Calu3 (cell line): Measurements from ENCODE around the gene SMTNL2. TPM values are rescaled to one million over a fixed set of nuclear protein-coding genes. Genes with fewer than 3 reads are reported as not detected.
A peak's percentile ranks its signal among the peaks of the same experiment; 100 is the strongest.

ENCODE experiments used
- BruUV-seq: library from RNA; stranded (reverse); fragments of 400-500 nt; replicated peaks from 2 replicates; lab custom pipeline; 2021; lab: Mats Ljungman, UMichigan
- CTCF ChIA-PET: fragments of 300-600 bp; sonication (Branson Sonifier 250); formaldehyde crosslinking; loops from one replicate; lab custom pipeline; 2022; ENCODE audit warnings: antibody characterized with exemption; lab: Charles Lee
- DNase-seq: peaks from one replicate; pipeline ENCODE4 v3.0.0; 2022
- H3K27ac Mint-ChIP-seq: one replicate; pipeline ENCODE4 v1.8.0; 2022; ENCODE audit warnings: mixed read lengths; ENCODE audit not compliant: unreplicated experiment
- H3K27me3 Mint-ChIP-seq: one replicate; pipeline ENCODE4 v1.8.0; 2022; ENCODE audit warnings: mixed read lengths; ENCODE audit not compliant: unreplicated experiment
- H3K36me3 Mint-ChIP-seq: one replicate; pipeline ENCODE4 v1.8.0; 2022; ENCODE audit warnings: mild to moderate bottlenecking, moderate library complexity, mixed read lengths; ENCODE audit not compliant: insufficient read depth, unreplicated experiment
- H3K4me1 Mint-ChIP-seq: one replicate; pipeline ENCODE4 v1.8.0; 2022; ENCODE audit warnings: mild to moderate bottlenecking, low read depth, mixed read lengths; ENCODE audit not compliant: unreplicated experiment
- H3K4me3 Mint-ChIP-seq: one replicate; pipeline ENCODE4 v1.8.0; 2022; ENCODE audit warnings: mild to moderate bottlenecking, low read depth, moderate library complexity, mixed read lengths; ENCODE audit not compliant: unreplicated experiment
- H3K9me3 Mint-ChIP-seq: one replicate; pipeline ENCODE4 v1.8.0; 2022; ENCODE audit warnings: low read depth, mixed read lengths; ENCODE audit not compliant: unreplicated experiment
- intact Hi-C: fragments of 100-400 bp; cut with micrococcal nuclease; formaldehyde crosslinking; loops from one replicate; pipeline ENCODE4 v1.10.0; 2022; ENCODE audit not compliant: unreplicated experiment
- total RNA-seq: library from RNA; stranded (reverse); gene quantifications from 2 replicates; pipeline ENCODE4 v1.2.3, GENCODE V29; 2022
- TF ChIP-seq, protein P1 (sequence below): fragments of 200-600 bp; IDR thresholded peaks from one replicate; pipeline ENCODE4 v1.8.0; 2022; ENCODE audit warnings: antibody characterized with exemption; ENCODE audit not compliant: unreplicated experiment

Gene SMTNL2
- total RNA-seq, 1 experiment from 2014 or later: not detected

DNA sequence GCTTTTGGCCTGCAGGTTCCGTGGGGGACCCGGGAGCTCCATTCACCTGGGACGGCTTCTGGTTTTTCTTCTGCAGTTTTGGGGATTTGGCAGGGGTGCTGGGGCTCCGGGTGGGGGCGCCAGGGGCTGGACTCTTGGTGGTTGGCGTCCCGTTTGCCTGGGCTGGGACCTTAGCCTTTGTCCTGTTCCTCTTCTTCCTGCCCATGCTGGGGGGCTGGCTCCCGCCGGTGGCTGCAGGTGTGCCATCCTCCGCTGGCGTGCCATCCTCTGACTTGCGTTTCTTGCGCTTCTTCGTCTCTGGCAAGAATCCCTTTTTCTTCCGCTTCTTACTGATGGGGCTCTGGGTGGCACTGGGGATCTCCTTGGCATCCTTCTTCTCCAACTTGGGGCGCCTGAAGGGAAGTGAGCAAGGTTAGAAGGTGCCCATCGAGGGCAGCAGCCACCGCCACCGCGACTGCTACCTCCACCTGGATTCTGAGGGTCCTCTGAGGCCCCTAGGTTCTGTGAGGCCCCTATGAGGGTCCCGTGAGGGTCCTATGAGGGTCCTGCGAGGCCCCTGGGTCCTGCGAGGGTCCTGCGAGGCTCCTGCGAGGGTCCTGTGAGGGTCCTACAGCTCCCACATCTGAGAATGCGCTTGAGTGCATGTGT lies 44.6 kb upstream of the SMTNL2 start:
- BruUV-seq: TSS peak; percentile 59

DNA sequence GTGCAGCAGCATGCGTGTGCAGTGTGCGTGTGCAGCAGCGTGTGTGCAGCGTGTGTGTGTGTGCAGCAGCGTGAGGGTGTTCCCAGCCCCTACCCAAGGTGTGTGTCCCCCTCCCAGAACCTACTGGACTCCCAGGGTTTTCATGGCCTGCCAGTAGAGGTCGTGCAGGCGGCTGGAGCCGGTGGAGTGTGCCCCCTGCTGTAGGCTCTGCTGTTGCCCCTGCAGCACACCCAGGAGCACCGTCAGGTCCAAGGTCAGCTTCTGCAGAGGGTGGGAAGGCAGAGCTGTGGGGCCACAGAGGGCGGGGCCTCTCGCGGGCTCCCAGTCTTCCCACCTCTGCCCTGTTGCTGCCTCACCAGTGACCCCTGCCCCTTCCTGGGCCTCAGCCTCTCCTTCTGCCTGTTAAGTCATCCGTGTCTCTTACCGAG lies 44.1 kb upstream of the SMTNL2 start:
- H3K36me3 Mint-ChIP-seq: peaks cover 85% of the 10 kb centered on the region
- peak overlapping the region; percentile 61 for H3K27ac Mint-ChIP-seq
- CTCF ChIA-PET: no interaction called here
- no peak for DNase-seq
- H3K27me3 Mint-ChIP-seq: no peaks in the 10 kb centered on the region
- H3K4me1 Mint-ChIP-seq: peaks cover 14% of the 10 kb centered on the region
- intact Hi-C loops: no loop called here
- no peak overlapping the region for H3K4me3 Mint-ChIP-seq
- TF ChIP-seq, protein P1, sequence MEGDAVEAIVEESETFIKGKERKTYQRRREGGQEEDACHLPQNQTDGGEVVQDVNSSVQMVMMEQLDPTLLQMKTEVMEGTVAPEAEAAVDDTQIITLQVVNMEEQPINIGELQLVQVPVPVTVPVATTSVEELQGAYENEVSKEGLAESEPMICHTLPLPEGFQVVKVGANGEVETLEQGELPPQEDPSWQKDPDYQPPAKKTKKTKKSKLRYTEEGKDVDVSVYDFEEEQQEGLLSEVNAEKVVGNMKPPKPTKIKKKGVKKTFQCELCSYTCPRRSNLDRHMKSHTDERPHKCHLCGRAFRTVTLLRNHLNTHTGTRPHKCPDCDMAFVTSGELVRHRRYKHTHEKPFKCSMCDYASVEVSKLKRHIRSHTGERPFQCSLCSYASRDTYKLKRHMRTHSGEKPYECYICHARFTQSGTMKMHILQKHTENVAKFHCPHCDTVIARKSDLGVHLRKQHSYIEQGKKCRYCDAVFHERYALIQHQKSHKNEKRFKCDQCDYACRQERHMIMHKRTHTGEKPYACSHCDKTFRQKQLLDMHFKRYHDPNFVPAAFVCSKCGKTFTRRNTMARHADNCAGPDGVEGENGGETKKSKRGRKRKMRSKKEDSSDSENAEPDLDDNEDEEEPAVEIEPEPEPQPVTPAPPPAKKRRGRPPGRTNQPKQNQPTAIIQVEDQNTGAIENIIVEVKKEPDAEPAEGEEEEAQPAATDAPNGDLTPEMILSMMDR: no peak
- no TSS peak for BruUV-seq
- no peaks in the 10 kb centered on the region for H3K9me3 Mint-ChIP-seq

More for the DNA sequence above, 44.6 kb upstream of the SMTNL2 start:
- Mint-ChIP-seq H3K4me1 (peaks cover 14% of the 10 kb centered on the region), H3K27me3 (no peaks in the 10 kb centered on the region), H3K4me3 (no peak overlapping the region), H3K27ac (peak overlapping the region; percentile 61), H3K9me3 (no peaks in the 10 kb centered on the region), H3K36me3 (peaks cover 83% of the 10 kb centered on the region)
- no peak for DNase-seq
- CTCF ChIA-PET: no interaction called here
- TF ChIP-seq, protein P1: no peak
- intact Hi-C loops: no loop called here

DNA sequence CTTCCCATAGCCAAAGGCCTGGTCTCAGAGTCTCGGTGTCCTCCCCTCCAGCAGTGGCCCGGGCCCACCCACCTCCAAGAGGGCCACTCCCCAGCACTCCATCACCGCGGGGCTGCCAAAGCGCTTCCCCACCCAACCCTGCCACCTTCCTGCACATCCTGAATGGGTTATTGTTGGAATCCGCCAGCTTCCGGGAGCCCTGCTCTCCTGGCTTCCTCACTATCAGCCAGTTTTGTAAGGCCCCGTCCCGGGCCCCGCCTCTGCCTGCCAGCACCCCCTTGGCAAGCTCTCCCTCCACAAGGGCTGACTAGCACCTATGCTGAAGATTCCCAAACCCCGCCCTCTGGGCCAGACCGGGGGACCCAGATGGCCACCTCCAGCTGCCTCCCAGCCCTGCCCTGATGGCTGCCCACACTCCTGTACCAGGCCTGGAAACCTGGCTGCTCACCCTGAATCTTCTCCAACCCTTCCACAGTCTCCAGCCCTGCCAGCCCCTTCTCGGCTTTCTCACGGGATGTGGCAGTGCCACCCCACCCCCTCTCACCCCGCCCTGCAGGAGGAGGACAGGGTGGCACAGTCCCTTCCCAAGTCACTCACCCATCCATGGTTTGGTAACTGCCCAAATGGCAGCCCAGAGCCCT lies 43.5 kb upstream of the SMTNL2 start:
- Mint-ChIP-seq H3K9me3 (no peaks in the 10 kb centered on the region), H3K27ac (peak overlapping the region; percentile 23), H3K36me3 (peaks cover 85% of the 10 kb centered on the region), H3K27me3 (no peaks in the 10 kb centered on the region), H3K4me1 (peaks cover 14% of the 10 kb centered on the region), H3K4me3 (no peak overlapping the region)
- BruUV-seq: no TSS peak
- intact Hi-C loops: no loop called here
- TF ChIP-seq, protein P1: no peak
- DNase-seq: no peak
- CTCF ChIA-PET: no interaction called here

DNA sequence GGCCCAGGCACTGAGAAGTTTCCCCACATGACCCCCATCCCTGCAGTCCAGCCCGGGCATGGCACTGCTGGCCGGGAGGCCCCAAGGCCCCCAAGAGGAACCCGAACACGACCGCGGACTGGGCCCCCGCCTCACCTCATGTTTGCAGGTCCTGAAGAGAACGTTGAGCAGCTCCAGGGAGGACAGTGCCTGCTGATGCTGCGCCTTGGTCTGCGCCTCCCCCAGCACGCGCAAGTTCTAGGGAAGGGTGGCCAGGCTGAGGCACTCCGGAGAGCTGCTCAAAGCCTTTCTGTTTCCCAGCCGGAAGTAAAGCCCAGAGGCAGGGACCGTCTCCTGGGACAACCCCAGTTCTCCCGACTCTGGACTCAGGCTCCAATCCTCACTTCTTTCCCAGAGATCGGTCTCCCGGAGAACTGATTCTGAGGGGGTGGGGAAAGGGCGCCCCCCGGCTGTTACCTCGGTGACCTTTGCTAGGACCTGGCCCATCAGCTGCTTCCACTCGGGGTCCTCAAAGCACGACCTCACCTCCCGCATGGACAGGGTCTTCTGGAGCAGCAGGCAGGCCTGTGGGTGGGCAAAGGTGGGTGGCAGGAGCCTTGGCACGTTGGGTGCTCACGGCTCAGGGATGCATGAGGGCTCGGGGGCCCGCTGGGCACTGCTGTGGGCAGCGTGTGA lies 42.9 kb upstream of the SMTNL2 start:
- Mint-ChIP-seq H3K27me3 (no peaks in the 10 kb centered on the region), H3K9me3 (no peaks in the 10 kb centered on the region), H3K4me3 (no peak overlapping the region), H3K27ac (peak overlapping the region; percentile 23), H3K36me3 (peaks cover 85% of the 10 kb centered on the region), H3K4me1 (peaks cover 14% of the 10 kb centered on the region)
- BruUV-seq: no TSS peak
- TF ChIP-seq, protein P1: no peak
- no peak for DNase-seq
- intact Hi-C loops: no loop called here
- CTCF ChIA-PET: no interaction called here
